ENCODE results near the gene SIPA1L3.
"Not testable (repeated sequence)": the region's sequence is repeated elsewhere in the genome, so short reads cannot be mapped to it uniquely, and the experiment has no call there.

The SIPA1L3 gene, protein sequence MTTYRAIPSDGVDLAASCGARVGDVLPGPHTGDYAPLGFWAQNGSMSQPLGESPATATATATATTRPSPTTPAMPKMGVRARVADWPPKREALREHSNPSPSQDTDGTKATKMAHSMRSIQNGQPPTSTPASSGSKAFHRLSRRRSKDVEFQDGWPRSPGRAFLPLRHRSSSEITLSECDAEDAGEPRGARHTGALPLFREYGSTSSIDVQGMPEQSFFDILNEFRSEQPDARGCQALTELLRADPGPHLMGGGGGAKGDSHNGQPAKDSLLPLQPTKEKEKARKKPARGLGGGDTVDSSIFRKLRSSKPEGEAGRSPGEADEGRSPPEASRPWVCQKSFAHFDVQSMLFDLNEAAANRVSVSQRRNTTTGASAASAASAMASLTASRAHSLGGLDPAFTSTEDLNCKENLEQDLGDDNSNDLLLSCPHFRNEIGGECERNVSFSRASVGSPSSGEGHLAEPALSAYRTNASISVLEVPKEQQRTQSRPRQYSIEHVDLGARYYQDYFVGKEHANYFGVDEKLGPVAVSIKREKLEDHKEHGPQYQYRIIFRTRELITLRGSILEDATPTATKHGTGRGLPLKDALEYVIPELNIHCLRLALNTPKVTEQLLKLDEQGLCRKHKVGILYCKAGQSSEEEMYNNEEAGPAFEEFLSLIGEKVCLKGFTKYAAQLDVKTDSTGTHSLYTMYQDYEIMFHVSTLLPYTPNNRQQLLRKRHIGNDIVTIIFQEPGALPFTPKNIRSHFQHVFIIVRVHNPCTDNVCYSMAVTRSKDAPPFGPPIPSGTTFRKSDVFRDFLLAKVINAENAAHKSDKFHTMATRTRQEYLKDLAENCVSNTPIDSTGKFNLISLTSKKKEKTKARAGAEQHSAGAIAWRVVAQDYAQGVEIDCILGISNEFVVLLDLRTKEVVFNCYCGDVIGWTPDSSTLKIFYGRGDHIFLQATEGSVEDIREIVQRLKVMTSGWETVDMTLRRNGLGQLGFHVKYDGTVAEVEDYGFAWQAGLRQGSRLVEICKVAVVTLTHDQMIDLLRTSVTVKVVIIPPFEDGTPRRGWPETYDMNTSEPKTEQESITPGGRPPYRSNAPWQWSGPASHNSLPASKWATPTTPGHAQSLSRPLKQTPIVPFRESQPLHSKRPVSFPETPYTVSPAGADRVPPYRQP (N-terminal part only)

DNA sequence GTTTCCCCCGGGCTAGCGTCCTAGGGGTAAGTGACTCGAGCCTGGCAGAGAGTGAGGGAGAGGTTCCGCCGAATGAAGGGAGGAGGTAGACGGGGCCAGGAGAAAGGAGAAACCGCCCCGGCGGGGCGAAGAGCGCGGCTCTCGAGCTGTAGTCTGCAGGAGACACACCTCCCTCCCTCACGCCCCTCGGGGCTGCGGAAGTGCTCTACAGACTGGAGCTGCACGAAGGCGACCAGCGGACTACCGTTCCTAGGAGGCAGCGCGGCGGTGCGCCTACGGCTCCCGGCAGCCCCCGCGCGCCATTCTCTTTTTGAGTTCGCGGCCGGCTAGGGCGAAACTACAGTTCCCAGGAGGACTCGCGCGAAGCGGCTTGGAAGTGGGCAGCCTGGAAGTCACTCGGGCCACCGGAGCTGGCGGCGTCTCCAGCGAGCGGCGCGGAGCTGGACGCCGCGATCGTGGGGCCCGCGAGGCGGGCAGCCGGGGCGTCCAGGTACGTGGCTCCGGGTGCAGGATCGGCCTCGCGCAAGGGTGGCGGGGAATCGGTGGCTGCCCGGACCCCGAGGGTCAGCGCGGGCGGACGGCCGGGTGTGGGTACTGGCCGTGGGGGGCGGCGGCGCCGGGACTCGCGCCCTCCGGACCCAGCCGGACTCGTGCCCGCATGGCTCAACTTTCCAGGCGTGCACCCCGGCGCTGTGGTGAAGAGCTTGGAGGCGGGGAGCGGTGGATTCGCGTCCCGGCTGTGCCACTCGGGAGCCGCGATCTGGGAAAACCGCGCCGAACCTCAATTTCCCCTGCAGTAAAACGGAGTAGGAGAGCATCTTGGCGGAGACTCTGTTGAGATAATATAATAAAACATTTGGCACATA is at the start of gene SIPA1L3:
SIPA1L3 (plus strand) TSS at position 340 of the 866 bp plus-strand sequence. CDS start 174,358 bp downstream, outside the sequence.
- DNase-seq (ENCODE audit: low spot score), result peak; percentile 50

DNA sequence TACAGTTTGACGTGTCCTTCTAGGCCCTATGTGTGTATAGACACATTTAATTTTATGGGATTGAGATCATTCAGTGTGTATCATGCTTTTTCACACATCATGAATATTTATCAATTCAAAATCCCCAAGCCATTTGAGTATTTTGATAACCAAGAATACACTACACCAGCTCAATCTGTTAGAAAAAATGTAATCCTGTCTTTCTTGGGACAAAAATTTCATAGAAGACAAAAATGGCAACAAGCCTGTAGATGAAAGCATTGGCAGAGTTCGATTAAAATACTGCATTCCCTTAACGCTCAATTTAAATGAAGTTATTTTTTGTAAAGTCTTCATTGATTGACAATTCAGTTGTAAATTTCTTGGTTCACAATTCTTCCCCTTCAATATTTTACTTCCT is 42.5 kb upstream of the SIPA1L3 start:
- DNase-seq (ENCODE audit: low spot score), result no peak

DNA sequence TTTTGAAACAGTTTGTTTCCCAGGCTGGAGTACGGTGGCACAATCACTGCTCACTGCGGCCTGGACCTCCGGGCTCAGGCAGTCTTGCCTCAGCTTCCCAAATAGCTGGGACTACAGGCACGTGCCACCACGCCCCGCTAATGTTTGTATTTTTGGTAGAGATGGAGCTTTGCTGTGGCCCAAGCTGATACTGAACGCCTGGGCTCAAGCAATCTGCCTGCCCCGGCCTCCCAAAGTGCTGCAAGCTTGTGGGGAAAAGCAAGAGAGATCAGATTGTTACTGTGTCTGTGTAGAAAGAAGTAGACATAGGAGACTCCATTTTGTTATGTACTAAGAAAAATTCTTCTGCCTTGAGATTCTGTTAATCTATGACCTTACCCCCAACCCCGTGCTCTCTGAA is 41.1 kb upstream of the SIPA1L3 start:
- DNase-seq (ENCODE audit: low spot score), result not testable (repeated sequence)

DNA sequence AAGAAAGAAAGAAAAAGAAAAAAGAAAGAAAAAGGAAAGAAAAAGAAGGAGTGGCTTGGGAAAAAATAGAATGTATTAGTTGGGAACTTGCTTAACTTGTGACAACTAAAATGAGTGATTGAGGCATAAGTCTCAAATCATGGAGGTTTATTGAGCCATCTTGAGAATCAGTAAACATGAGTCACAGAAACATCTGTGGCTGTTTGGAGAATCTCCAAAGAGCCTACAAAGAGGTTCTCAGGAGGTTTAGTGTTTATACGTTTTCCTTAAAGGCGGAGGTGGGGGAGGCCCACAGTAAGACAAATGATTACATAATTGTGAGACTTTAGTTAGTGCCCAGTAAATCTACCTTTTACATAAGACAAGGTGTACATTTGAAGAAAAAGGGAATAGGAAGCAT is 39.2 kb upstream of the SIPA1L3 start:
- DNase-seq (ENCODE audit: low spot score), result no peak

DNA sequence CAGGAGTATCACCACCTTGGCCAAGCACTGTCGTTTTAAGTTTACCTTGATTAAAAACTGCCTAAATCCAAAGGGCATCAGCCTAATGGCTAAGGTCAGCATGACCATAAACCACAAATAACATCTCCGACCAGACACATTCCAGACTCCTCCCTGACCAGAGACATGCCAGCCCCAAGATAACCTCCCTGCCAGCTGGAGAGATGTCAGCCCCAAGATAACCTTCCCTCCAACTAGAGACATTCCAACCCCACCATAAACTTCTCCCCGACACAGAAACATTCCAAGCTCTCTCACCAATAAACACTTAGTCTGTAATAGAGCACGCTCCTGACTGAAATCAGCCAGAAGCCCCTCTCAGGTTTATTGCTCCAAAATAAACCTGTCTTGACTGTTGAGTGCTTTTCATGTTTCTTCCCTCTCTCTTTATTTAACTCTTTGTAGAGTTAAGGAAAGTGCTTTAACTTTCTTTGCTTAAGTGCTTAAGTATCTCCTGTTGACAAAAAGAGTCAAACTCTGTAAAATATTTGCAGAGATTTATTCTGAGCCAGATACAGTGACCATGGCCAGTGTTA is 37.2 kb upstream of the SIPA1L3 start:
- no peak for DNase-seq (ENCODE audit: low spot score)

DNA sequence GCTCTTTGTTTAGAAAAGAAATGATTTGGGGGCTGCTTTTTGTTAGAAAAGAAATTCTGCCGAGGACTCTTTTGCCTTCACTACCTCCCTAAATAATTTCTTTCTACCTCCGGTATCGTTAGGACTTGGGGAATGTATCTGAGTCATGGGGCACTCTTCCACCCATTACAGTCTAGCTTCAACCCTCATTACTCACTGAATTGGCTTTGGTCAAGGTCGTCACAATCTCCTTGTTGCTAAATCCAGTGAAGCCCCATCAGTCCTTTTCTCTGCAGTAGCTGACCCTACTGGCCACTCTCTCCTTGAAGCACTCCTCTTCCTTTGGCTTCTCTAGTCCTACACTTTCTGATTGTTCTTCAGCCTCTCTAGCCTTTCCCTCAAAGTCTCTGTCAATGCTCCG is 34.6 kb upstream of the SIPA1L3 start:
- no peak for DNase-seq (ENCODE audit: low spot score)

DNA sequence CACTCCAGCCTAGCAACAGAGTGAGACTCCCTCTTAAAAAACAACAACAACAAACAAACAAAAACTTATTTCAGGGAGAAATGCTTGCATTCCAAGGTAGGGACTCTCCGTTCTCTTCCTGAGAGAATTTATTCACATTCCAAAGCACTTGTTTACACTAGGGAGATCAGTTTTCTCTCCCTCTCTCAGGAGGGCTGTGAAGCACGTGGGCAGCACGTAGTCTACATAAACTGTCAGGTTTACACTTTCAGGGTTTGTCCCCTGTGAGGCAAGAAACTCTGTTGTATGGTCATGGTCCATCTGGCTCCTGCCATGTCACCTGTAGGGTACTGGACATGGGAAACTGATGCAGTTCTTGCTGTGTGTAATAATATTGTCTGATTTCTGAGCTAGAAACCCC is 32.2 kb upstream of the SIPA1L3 start:
- DNase-seq (ENCODE audit: low spot score), result no peak

DNA sequence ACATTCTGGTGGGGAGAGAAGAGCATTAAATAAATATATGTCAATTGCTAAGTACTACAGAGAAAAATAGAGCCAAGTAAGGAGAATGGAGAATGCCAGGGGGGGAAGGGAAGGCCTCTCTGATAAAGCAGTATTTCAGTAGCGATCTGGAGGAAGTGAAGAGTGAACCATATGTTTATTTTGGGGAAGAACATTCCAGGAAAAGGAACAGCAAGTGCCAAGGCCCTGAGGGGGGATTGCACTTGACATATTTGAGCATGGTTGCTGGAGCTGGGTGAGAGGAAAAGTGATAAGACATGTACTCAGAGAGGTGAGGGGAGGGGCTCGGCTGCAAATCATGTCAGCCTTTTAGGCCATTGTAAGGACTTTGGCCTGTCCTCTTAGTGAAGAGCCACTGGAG is 31.0 kb upstream of the SIPA1L3 start:
- DNase-seq (ENCODE audit: low spot score), result no peak

DNA sequence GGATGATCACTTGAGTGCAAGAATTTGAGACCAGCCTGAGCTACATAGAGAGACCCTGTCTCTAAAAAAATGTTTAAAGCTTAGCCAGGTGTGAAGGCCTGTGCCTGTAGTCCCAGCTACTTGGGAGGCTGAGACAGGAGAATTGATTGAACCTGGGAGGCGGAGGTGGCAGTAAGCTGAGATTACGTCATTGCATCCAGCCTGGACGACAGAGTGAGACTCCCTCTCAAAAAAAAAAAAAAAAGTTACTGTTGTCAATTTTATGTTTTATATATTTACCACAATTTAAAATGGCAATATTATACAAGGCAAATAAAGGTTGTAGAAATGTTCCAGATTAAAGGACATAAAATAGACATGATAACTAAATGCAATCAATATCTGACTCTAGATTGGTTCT is 29.9 kb upstream of the SIPA1L3 start:
- DNase-seq (ENCODE audit: low spot score), result no peak

DNA sequence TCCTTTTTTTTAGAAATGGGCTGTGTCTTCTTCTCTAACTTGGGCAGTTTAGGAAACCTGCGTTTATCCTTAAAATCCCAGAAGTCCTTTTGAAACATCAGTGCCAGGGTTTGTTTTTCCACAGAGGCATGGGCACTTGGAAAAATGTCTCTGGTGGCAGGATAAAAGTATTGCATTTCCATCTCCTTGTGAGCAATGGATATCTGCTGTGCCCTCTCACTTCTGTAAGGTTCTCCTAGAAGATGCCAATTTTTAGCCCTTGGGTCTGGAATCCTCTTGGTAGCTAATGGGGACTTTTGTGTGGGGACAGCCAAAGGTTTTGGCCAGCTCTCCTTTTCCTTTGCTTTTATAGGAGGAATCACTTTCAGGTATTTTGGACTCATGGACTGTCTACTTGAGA is 21.6 kb upstream of the SIPA1L3 start:
- DNase-seq (ENCODE audit: low spot score), result no peak

DNA sequence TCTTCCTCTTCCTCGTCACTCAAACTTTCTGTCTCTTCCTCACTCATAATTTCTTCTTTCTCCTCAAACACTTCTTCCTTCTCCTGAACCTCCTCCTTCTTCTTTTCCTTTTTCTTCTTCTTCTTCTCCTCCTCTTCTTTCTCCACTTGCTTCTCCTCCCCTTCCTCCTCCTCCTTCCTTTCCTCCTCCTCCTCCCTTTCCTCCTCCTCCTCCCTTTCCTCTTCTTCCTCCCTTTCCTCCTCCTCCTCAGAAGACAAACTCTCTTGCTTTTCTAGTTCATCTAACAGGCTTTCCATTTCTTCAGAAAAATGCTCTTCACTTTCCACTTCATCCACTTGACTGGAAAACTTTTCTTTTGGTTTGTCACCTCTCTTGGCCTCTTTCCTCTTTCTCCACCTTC is 20.4 kb upstream of the SIPA1L3 start:
- no peak for DNase-seq (ENCODE audit: low spot score)

DNA sequence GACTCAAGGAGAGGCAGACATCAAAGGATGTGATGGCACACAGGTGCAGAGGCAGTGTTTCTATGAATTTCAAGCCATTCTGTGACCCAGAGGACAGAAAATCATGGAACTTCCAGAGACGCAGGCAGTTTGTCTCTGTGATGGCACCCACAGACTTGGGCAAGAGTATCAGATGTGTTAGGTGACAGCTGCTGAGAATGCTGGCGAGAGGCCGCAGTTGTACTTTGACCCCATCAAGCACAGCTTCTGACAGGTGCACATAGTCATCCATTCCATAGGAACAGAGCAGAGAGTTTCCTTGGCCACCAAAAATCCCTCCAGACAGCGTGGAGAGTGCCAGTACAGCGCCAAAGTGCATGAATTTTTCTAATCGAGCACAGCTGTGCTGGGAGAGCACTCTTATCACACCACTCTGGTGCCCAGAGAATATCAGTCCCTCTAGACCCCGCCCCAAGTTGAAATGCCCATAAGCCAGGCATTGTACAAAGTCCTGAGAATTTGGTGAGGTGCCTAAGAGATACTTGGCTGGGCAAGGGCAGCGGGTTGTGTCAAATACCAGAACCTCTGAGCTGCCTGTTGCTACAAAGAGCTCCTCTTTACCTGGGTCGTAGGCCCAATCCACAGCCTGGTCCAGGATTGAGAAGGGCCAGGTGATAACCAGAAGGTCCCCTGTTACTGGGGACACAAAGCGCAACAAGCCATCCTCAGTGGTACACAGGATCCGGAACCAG is 13.0 kb upstream of the SIPA1L3 start:
- DNase-seq (ENCODE audit: low spot score), result no peak

DNA sequence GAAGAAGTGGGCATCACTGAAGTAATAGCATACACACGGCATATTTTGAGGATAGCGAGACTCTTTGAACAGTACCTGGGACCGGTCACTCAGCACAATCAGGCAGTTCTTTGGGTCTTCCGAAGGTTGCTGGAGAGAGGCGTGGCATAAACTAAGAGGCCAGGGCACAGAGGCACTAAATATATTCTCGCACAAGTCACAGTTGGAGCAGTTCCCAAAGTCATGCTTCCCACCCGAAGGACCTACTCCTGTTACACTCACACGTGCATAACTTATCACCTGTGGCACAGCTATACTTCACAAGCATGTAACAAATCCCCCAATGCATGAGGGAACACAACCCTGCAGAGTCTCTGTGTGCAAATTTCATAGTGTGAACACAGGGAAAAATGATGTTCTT is 10.8 kb upstream of the SIPA1L3 start:
- DNase-seq (ENCODE audit: low spot score), result no peak

DNA sequence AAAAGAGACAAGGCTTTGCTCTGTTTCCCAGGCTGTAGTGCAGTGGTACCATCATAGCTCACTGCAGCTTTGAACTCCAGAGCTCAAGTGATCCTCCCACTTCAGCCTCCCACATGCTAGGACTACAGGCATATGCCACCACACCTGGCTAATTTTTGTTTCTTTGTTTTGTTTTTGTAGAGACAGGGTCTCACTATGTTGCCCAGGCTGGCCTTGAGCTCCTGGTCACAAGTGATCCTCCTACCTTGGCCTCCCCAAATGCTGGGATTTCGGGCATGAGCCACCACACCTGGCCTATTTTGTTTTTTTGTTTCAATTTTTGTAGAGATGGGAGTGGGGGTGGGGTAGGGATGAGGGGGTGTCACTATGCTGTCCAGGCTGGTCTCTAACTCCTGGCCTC is 7.6 kb upstream of the SIPA1L3 start:
- DNase-seq (ENCODE audit: low spot score), result no peak

DNA sequence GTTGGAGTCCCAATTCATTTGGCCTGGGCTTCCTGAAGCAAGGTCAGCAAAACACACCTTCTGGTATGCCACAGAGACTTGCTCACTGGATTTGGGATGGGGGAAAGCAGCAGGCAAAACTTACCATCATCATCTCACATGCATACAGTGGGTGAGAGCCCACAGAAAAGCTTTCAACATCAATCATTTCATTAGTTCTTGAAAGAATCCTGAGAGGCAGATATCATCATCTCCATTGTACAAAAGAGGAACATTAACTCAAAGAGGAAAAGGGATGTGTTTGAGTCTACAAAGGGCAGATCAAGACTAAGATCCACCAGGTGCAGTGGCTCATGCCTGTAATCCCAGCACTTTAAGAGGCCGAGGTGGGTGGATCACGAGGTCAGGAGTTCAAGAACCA is 7.0 kb upstream of the SIPA1L3 start:
- no peak for DNase-seq (ENCODE audit: low spot score)

DNA sequence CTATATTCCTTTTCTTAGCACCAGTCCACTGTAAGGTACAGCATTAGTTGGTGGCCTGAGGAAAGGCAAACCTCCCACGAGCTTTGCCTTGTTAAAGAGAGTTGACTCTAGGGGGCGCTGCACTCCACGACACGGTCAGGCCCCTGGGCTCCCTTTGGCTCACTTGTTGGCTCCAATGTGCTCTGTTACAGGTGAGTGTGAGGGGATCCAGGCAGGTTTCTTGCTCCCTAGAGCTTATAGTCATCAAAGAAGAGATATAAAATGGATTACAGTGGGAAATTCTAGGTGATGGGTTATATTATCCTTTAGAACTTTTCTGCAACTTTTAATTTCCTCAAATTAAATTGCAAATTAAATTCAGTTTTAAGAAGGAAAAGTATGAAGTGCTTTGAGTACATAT is 4.3 kb upstream of the SIPA1L3 start:
- peak; percentile 17 for DNase-seq (ENCODE audit: low spot score)

DNA sequence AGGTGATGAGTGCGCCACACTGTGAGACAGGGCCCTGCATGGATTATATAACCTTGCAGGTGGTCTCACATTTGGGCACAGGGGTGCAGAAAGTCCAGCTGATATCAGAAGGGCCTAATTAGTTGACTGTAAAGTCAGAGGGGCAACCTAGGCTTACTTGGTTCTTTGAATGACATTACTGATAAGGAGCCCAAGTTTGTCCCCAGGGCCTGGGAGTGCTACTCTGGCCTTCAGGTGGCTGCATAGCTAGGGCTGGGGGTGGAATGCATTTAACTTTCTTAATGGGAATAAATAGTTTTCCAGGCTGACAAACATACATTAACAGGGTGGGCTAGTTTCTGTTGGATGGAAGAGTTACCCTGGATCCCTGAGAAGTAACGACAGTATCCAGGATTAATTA is 3.9 kb upstream of the SIPA1L3 start:
- no peak for DNase-seq (ENCODE audit: low spot score)

DNA sequence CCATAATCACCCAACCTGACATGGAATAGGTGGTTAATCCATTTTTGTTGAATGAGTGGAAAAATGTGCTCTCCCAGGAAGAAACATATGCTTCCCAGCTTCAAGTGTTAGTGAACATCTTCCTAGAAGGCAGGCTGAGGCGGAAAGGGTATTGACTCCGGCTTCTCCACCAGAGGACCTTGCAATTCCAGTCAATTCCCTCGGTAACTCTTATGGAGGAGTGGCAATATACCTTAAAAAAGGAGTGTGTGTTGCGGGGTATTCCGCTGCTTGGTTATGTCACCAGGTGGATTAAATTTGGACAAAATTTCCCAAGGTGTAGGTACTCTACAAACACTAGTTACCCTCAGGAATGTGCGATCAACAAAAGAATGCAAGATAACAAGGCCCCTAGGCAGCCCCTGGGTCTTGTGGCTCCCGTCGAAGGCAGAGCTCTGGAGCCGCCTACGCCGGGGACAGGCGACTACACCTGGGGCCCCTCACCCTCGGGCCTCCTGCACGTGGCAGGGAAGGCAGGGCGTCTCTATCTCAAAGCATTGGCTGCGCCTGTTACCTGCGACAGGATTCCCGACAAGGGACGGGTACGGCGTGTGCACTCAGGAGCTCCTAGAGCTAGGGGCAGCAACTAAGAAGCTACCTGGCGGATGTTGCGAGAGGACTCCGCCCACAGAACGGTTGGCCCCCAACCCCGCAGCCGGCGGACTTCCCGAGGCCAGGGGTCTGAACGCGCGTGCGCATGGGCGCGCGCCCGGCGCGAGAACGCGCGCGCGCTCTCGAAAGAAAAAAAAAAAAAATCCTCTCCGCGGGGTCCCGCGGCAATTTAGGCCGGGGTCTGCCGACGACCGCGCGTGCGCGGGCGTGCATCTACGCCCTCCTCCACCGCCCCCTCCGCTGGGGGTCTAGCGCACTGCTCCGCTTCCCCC is 801 bp upstream of the SIPA1L3 start, which contains the start of gene WDR87:
WDR87 (minus strand) TSS at position 649 of the 923 bp plus-strand sequence. CDS start 8,355 bp downstream, outside the sequence.
- DNase-seq (ENCODE audit: low spot score), result no peak

DNA sequence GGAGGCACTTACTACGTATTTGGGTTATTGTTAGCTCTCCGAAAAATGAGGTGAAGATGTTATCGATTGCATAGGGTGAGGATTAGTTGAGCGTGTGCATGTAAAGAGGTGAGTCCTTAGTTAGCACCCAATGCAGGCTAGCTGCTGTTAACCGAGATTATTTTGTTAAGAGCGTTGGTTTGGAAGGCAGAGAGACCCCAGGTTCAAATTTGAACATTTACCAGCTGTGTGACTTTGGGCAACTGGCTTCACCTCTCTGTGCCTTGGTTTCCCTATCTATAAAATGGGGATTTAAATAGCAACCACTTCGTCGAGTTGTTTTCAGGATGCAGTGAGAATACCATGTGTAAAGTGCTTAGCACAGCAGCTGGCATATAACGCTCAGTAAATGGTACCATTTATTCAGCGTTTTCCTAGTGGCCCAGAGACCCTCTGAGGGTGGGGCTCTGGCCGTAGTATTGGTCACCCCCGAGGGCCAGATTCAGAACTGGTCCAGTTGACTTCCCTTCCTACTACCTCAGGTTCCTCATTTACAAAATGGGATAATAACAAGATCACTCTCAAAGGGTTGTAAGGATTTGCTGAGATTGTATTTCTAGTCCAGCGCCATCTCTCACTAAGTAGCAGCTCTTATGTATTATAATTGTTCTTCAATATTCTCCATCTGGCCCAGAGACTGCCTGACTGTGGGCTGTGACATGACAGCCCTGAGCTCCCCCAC is 887 bp downstream of the SIPA1L3 start:
- no peak for DNase-seq (ENCODE audit: low spot score)

All from hematopoietic multipotent progenitor cell treated with erythropoietin and hydrocortisone succinate and interleukin-3 and kit ligand, for 17 days (in vitro differentiated cells).